ENCODE data around the gene ZBTB38. TPM values are rescaled to one million over a fixed set of nuclear protein-coding genes. Genes with fewer than 3 reads are reported as not detected.

ZBTB38 gene
- total and polyA plus RNA-seq, 2 experiments from 2014 or later, result 8.7 to 11.5 TPM

- Histone ChIP-seq H3K79me2 (replicated peaks; ENCODE audit: insufficient read depth) (no peaks in the 10 kb centered on the region), H3F3A (replicated peaks; ENCODE audit: low read depth) (no peaks in the 10 kb centered on the region), H3K9me2 (ENCODE audit: insufficient read depth) (no peaks in the 10 kb centered on the region), H3K36me3 (ENCODE audit: insufficient read depth) (no peaks in the 10 kb centered on the region), H3K27ac (ENCODE audit: low read depth) (no peak overlapping the region), H3K4me1 (ENCODE audit: insufficient read depth) (peaks cover 20% of the 10 kb centered on the region), H3K4me3 (no peak overlapping the region), H4K20me1 (replicated peaks; ENCODE audit: insufficient read depth) (no peaks in the 10 kb centered on the region), H3K27me3 (ENCODE audit: insufficient read depth) (peaks cover 39% of the 10 kb centered on the region), H2AFZ (no peak overlapping the region), H3K4me2 (no peak overlapping the region)
- no peak for TF ChIP-seq EZH2 (IDR thresholded peaks at IDR 0.05; ENCODE audit: low read depth, unreplicated experiment)
- TF ChIP-seq ZNF462 (CRISPR knock-in tag; IDR thresholded peaks at IDR 0.05), result no peak
- Mint-ChIP-seq H3K36me3 (ENCODE audit: low read depth) (no peaks in the 10 kb centered on the region), H3K27ac (no peak overlapping the region), H3K27me3 (ENCODE audit: insufficient read depth, low read depth, poor library complexity) (peaks cover 6% of the 10 kb centered on the region), H3K9me3 (no peaks in the 10 kb centered on the region), H3K4me1 (peaks cover 17% of the 10 kb centered on the region), H3K4me3 (no peak overlapping the region)
- DNase-seq (ENCODE audit: low spot score) (no peak), ATAC-seq (no peak)
Observed at GRCh38 chr3:141407825-141408224, 39.5 kb downstream of the ZBTB38 start.

GRCh38 chr3:141408596-141408995, 40.3 kb downstream of the ZBTB38 start:
- Histone ChIP-seq H3K79me2 (replicated peaks; ENCODE audit: insufficient read depth) (no peaks in the 10 kb centered on the region), H3K4me2 (no peak overlapping the region), H3K9me2 (ENCODE audit: insufficient read depth) (no peaks in the 10 kb centered on the region), H3F3A (replicated peaks; ENCODE audit: low read depth) (no peaks in the 10 kb centered on the region), H4K20me1 (replicated peaks; ENCODE audit: insufficient read depth) (no peaks in the 10 kb centered on the region), H3K4me1 (ENCODE audit: insufficient read depth) (peaks cover 16% of the 10 kb centered on the region; the same call in 1 of the 2 replicates), H2AFZ (no peak overlapping the region), H3K4me3 (no peak overlapping the region), H3K36me3 (ENCODE audit: insufficient read depth) (no peaks in the 10 kb centered on the region), H3K27ac (ENCODE audit: low read depth) (no peak overlapping the region), H3K27me3 (ENCODE audit: insufficient read depth) (peaks cover 31% of the 10 kb centered on the region)
- ATAC-seq (no peak), DNase-seq (ENCODE audit: low spot score) (no peak)
- no peak overlapping the region for H3K27ac Mint-ChIP-seq
- peaks cover 19% of the 10 kb centered on the region for H3K4me1 Mint-ChIP-seq
- no peaks in the 10 kb centered on the region for H3K9me3 Mint-ChIP-seq
- peaks cover 5% of the 10 kb centered on the region for H3K27me3 Mint-ChIP-seq (ENCODE audit: insufficient read depth, low read depth, poor library complexity)
- no peak overlapping the region for H3K4me3 Mint-ChIP-seq
- no peaks in the 10 kb centered on the region for H3K36me3 Mint-ChIP-seq (ENCODE audit: low read depth)
- TF ChIP-seq ZNF331 (CRISPR knock-in tag; IDR thresholded peaks at IDR 0.05; ENCODE audit: low read depth), result no peak
- no peak for TF ChIP-seq STAT1 (IDR thresholded peaks at IDR 0.05; ENCODE audit: unreplicated experiment)
- no peak for TF ChIP-seq ZNF462 (CRISPR knock-in tag; IDR thresholded peaks at IDR 0.05)

All from GM23338 (cell line).